ENCODE data around the gene MFAP3.

GRCh38 chr5:154072414-154073171 is 33.8 kb downstream of the MFAP3 start:
- peak; percentile 91 to 94 (median 92) for TF ChIP-seq CTCF (IDR thresholded peaks at IDR 0.05)
- TF ChIP-seq POLR2AphosphoS5 (IDR thresholded peaks at IDR 0.05) = no peak
- no peak for TF ChIP-seq EP300 (IDR thresholded peaks at IDR 0.05; ENCODE audit: low read depth)

Measured in transverse colon (tissue), 4 donors.